Testis (tissue), 3 donors: ENCODE data around the gene KLHL22. TPM values are rescaled to one million over a fixed set of nuclear protein-coding genes. Genes with fewer than 3 reads are reported as not detected.

Experiments used
- DNase-seq: peaks from one replicate; pipeline ENCODE4 v3.0.0-alpha.2; 2019
- H3K27ac ChIP-seq, 2 donors: fragments of 200-600 bp; sonication (generic); one replicate each; pipeline ENCODE4 v1.5.1; 2019
- H3K27me3 ChIP-seq: fragments of 200-600 bp; sonication (generic); one replicate; pipeline ENCODE4 v1.5.1; 2019
- H3K36me3 ChIP-seq: fragments of 200-600 bp; sonication (generic); one replicate; pipeline ENCODE4 v1.5.1; 2017; ENCODE audit warnings: low read depth; ENCODE audit errors: missing control alignments
- H3K4me1 ChIP-seq: fragments of 200-600 bp; sonication (generic); one replicate; pipeline ENCODE4 v1.5.1; 2019
- H3K4me3 ChIP-seq, 2 donors: fragments of 200-600 bp; sonication (generic); one replicate each; pipeline ENCODE4 v1.5.1; 2017 to 2019
- H3K9me3 ChIP-seq: fragments of 200-600 bp; sonication (generic); one replicate; pipeline ENCODE4 v1.5.1; 2017
- POLR2A ChIP-seq: fragments of 450-650 bp; IDR thresholded peaks from one replicate; pipeline ENCODE4 v1.6.1; 2017; ENCODE audit warnings: antibody characterized with exemption, mild to moderate bottlenecking, moderate library complexity
- WGBS, 2 donors: methylation state at CpG; one replicate each; pipeline ENCODE4 v1.1.5; 2018; 5-methylcytosine and 5-hydroxymethylcytosine counted together
- intact Hi-C: fragments of 100-400 bp; cut with DNase I; formaldehyde crosslinking; loops from one replicate; pipeline ENCODE4 v1.15.1; 2023; ENCODE audit warnings: low total_unique reads
- polyA plus RNA-seq: library from polyadenylated mRNA; stranded (reverse); fragments of 350-450 nt; fragmentation: Illumina TruSeq; extraction: RNeasy Lipid Tissue Mini Kit (QIAGEN cat#74804); gene quantifications from one replicate; pipeline ENCODE4 v1.2.3, GENCODE V29; 2014; ENCODE audit warnings: low read depth, low replicate concordance; ENCODE audit not compliant: insufficient read depth
- total RNA-seq, 2 donors: library from RNA; depleted of rRNA; stranded (reverse); fragments of >200 nt; gene quantifications; one replicate each; pipeline ENCODE4 v1.2.3, GENCODE V29; 2016
- TF ChIP-seq, protein P1 (sequence below), 3 experiments: fragments of 450-650 bp in 2 of 3; fragments of 200-600 bp in 1 of 3; sonication (generic) in 1 of 3; IDR thresholded peaks; one replicate each; pipeline ENCODE4 v1.5.1; 2016 to 2019; ENCODE audit warnings: antibody characterized with exemption in 3 of 3, mild to moderate bottlenecking in 2 of 3, moderate library complexity in 1 of 3

KLHL22 gene
- total and polyA plus RNA-seq, 3 donors from 2014 or later, result 18.1 to 41.7 (median 39.8) TPM

DNA sequence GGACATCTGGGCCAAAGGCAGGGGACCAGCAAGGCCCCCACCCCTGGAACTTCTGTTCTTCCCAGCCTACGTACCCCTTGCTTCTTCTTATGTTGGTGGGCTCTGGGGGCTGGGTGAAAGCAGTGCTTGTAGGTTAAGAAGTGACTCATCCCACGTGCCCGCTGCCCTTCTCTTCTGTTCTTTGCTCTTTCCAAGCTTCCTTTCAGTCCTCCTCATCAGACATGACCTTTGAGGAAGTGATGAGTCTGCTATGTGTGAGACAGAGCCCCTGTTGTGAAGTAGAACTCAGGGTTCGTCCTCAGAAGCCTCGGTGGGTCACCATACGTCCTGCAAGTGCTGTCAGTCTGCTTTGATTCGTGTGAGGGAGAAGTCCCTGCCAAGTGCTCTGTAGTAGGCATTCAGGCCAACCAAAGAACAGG, 24.5 kb upstream of the KLHL22 start:
- Histone ChIP-seq H3K4me1 (peaks cover 11% of the 10 kb centered on the region), H3K4me3 (no peak overlapping the region), H3K27ac (no peak overlapping the region), H3K36me3 (no peaks in the 10 kb centered on the region), H3K27me3 (no peaks in the 10 kb centered on the region), H3K9me3 (no peaks in the 10 kb centered on the region)
- intact Hi-C loops, result no loop called here
- WGBS, 2 donors, result 60 to 75% methylated on average over 7 of the region's 7 CpGs
- TF ChIP-seq, protein P1, sequence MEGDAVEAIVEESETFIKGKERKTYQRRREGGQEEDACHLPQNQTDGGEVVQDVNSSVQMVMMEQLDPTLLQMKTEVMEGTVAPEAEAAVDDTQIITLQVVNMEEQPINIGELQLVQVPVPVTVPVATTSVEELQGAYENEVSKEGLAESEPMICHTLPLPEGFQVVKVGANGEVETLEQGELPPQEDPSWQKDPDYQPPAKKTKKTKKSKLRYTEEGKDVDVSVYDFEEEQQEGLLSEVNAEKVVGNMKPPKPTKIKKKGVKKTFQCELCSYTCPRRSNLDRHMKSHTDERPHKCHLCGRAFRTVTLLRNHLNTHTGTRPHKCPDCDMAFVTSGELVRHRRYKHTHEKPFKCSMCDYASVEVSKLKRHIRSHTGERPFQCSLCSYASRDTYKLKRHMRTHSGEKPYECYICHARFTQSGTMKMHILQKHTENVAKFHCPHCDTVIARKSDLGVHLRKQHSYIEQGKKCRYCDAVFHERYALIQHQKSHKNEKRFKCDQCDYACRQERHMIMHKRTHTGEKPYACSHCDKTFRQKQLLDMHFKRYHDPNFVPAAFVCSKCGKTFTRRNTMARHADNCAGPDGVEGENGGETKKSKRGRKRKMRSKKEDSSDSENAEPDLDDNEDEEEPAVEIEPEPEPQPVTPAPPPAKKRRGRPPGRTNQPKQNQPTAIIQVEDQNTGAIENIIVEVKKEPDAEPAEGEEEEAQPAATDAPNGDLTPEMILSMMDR (IDR thresholded peaks at IDR 0.05), result no peak
- TF ChIP-seq POLR2A, result no peak
- no peak for DNase-seq

DNA sequence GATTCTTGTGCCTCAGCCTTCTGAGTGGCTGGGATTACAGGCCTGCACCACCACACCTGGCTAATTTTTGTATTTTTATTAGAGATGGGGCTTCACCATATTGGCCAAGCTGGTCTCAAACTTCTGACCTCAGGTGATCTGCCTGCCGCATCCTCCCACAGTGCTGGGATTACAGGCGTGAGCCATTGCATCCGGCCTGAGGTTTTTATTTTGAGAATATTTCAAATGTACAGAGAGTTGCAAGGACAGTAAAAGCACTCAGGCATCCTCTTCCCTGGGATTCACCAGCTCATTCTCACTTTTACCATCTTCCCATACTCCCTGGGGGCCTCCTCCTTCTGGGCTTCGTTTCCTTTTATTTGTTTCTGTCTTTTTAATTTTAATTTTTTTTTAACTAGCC, 24.0 kb upstream of the KLHL22 start:
- H3K27ac ChIP-seq, result no peak overlapping the region
- intact Hi-C loops, result no loop called here
- peaks cover 6% of the 10 kb centered on the region for H3K4me1 ChIP-seq
- TF ChIP-seq POLR2A, result no peak
- TF ChIP-seq, protein P1 (IDR thresholded peaks at IDR 0.05), result no peak
- H3K4me3 ChIP-seq, result no peak overlapping the region
- no peaks in the 10 kb centered on the region for H3K36me3 ChIP-seq
- no peaks in the 10 kb centered on the region for H3K9me3 ChIP-seq
- no peaks in the 10 kb centered on the region for H3K27me3 ChIP-seq
- 51 to 62% methylated on average over 4 of the region's 4 CpGs for WGBS, 2 donors
- no peak for DNase-seq

DNA sequence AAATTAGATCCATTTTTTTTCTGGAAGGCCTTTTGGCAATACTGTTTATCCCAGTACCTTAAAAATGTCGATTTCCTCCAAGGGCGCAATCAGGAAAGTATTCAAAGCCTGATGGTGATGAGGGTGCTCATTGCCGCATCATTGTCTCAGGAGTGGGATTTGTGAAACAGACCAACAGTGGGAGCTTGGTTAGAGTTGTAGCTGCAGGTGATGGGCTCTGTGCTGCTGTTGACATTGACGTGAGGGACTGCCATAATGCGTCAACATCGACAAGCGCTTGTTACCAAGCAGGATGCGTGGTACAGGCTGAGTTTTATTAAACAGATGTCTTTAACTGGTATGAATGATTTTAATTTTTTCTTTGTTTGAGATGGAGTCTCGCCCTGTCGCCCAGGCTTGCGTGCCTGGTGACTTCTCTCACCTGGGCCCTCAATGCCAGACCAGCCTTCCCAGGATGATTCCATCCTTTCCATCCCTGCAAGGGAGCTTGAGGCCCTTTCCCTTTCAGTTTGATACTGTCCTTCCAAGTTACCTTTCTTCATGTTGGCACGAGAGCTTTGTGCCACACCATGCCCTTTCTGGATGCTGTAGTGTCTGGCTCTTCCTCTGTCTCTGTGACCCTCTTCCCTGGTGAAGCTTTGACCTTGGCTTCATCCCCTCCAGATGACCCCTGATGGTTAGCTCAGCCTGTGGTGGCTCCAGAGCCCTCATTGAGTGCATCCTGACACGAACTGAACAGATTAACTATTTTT, 22.4 kb upstream of the KLHL22 start:
- Histone ChIP-seq H3K4me1 (no peaks in the 10 kb centered on the region), H3K27me3 (no peaks in the 10 kb centered on the region), H3K36me3 (no peaks in the 10 kb centered on the region), H3K9me3 (no peaks in the 10 kb centered on the region), H3K4me3 (no peak overlapping the region), H3K27ac (no peak overlapping the region)
- DNase-seq, result no peak
- 83 to 88% methylated on average over 13 of the region's 13 CpGs for WGBS, 2 donors
- intact Hi-C loops, result no loop called here
- TF ChIP-seq, protein P1 (IDR thresholded peaks at IDR 0.05), result no peak
- TF ChIP-seq POLR2A, result no peak

GRCh38 chr22:20517422-20517821, 21.8 kb upstream of the KLHL22 start:
- 53 to 64% methylated on average over 4 of the region's 4 CpGs for WGBS, 2 donors
- no peaks in the 10 kb centered on the region for H3K36me3 ChIP-seq
- intact Hi-C loops, result no loop called here

More at GRCh38 chr22:20517422-20517821, 21.8 kb upstream of the KLHL22 start:
- TF ChIP-seq POLR2A, result no peak
- TF ChIP-seq, protein P1 (IDR thresholded peaks at IDR 0.05), result no peak
- H3K27me3 ChIP-seq, result no peaks in the 10 kb centered on the region
- DNase-seq, result no peak
- no peaks in the 10 kb centered on the region for H3K9me3 ChIP-seq
- no peak overlapping the region for H3K27ac ChIP-seq
- H3K4me3 ChIP-seq, result no peak overlapping the region
- no peaks in the 10 kb centered on the region for H3K4me1 ChIP-seq
